Dermis blood vessel endothelial cell (primary cell): ENCODE results near the gene CSNK2A2. TPM values are rescaled to one million over a fixed set of nuclear protein-coding genes. Genes with fewer than 3 reads are reported as not detected.

Source experiments
- DNase-seq: peaks from one replicate; pipeline ENCODE4 v3.0.0; 2010
- total RNA-seq: library from RNA; depleted of rRNA; stranded (reverse); fragments of >200 nt; gene quantifications from 2 replicates; pipeline ENCODE4 v1.2.3, GENCODE V29; 2014

The CSNK2A2 gene
- total RNA-seq, 1 donor from 2014 or later = 47.5 TPM

- no peak for DNase-seq
Measured at GRCh38 chr16:58198803-58199411, 1.0 kb upstream of the CSNK2A2 start.

- DNase-seq = no peak
Measured at GRCh38 chr16:58197314-58198012, 443 bp downstream of the CSNK2A2 start.

GRCh38 chr16:58196898-58197313 lies 1.0 kb downstream of the CSNK2A2 start:
- DNase-seq = peak; percentile 52

- DNase-seq = peak; percentile 66
Measured at GRCh38 chr16:58195771-58196170, 2.1 kb downstream of the CSNK2A2 start.

GRCh38 chr16:58195344-58195743 lies 2.6 kb downstream of the CSNK2A2 start:
- no peak for DNase-seq

GRCh38 chr16:58194790-58195189 lies 3.1 kb downstream of the CSNK2A2 start:
- DNase-seq = no peak

- DNase-seq = peak; percentile 17
Measured at GRCh38 chr16:58187665-58188421, 10.1 kb downstream of the CSNK2A2 start.

- DNase-seq = peak; percentile 54
Measured at GRCh38 chr16:58187092-58187491, 10.8 kb downstream of the CSNK2A2 start.

- no peak for DNase-seq
Measured at GRCh38 chr16:58186176-58186944, 11.5 kb downstream of the CSNK2A2 start.

- no peak for DNase-seq
Measured at GRCh38 chr16:58177353-58177710, 20.6 kb downstream of the CSNK2A2 start.

- DNase-seq = no peak
Measured at GRCh38 chr16:58176608-58177352, 21.1 kb downstream of the CSNK2A2 start.

- no peak for DNase-seq
Measured at GRCh38 chr16:58170223-58170622, 27.7 kb downstream of the CSNK2A2 start.

GRCh38 chr16:58160855-58161254 lies 37.1 kb downstream of the CSNK2A2 start:
- no peak for DNase-seq

- no peak for DNase-seq
Measured at GRCh38 chr16:58158725-58159124, 39.2 kb downstream of the CSNK2A2 start.

- DNase-seq = no peak
Measured at GRCh38 chr16:58157951-58158540, 39.9 kb downstream of the CSNK2A2 start.

GRCh38 chr16:58157239-58157638 lies 40.7 kb downstream of the CSNK2A2 start:
- no peak for DNase-seq

- no peak for DNase-seq
Measured at GRCh38 chr16:58155839-58156238, 42.1 kb downstream of the CSNK2A2 start.

GRCh38 chr16:58154345-58154744 lies 43.6 kb downstream of the CSNK2A2 start:
- no peak for DNase-seq

GRCh38 chr16:58152246-58152868 lies 45.5 kb downstream of the CSNK2A2 start:
- no peak for DNase-seq

GRCh38 chr16:58148526-58148925 lies 49.4 kb downstream of the CSNK2A2 start:
- no peak for DNase-seq

- DNase-seq = no peak
Measured at GRCh38 chr16:58148099-58148498, 49.8 kb downstream of the CSNK2A2 start.
